Measurements from ENCODE around the gene C13orf42.

DNA sequence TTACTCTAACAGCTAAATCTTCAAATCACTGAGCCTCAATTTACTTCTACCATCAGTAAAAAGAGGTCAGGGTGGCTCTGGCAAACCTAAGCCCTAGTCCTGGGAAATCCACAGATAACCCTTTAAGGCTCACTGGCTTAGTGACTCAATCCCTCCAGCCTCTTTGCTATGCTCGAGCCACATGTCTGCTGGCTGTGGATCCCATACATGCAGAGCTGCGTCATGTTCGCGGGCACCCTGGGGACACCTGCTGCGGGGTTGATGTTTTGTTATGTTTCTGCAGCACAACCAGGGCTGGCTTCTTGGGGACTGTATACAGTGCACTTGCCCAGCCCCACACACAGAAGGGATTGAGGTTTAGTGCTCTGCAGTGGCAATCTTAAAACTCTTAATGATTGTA lies 41.6 kb upstream of the C13orf42 start:
- TF ChIP-seq, protein P1, sequence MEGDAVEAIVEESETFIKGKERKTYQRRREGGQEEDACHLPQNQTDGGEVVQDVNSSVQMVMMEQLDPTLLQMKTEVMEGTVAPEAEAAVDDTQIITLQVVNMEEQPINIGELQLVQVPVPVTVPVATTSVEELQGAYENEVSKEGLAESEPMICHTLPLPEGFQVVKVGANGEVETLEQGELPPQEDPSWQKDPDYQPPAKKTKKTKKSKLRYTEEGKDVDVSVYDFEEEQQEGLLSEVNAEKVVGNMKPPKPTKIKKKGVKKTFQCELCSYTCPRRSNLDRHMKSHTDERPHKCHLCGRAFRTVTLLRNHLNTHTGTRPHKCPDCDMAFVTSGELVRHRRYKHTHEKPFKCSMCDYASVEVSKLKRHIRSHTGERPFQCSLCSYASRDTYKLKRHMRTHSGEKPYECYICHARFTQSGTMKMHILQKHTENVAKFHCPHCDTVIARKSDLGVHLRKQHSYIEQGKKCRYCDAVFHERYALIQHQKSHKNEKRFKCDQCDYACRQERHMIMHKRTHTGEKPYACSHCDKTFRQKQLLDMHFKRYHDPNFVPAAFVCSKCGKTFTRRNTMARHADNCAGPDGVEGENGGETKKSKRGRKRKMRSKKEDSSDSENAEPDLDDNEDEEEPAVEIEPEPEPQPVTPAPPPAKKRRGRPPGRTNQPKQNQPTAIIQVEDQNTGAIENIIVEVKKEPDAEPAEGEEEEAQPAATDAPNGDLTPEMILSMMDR (IDR thresholded peaks at IDR 0.05): no peak
- no peak for TF ChIP-seq POLR2A (IDR thresholded peaks at IDR 0.05)
- TF ChIP-seq EP300 (IDR thresholded peaks at IDR 0.05): no peak
